Transverse colon (tissue), 4 donors: ENCODE measurements around the gene USP22. TPM values are rescaled to one million over a fixed set of nuclear protein-coding genes. Genes with fewer than 3 reads are reported as not detected.

Source experiments
- DNase-seq: peaks from one replicate; pipeline ENCODE4 v3.0.0-alpha.2; 2019
- H3K27ac ChIP-seq, 4 donors: fragments of 200-600 bp; sonication (generic); 2 replicates each; pipeline ENCODE4 v1.5.1; 2016 to 2018; ENCODE audit warnings: inconsistent platforms in 4 of 4
- H3K27me3 ChIP-seq: fragments of 200-600 bp; sonication (generic); 2 replicates; pipeline ENCODE4 v1.5.1; 2017; ENCODE audit warnings: inconsistent platforms
- H3K36me3 ChIP-seq, 4 donors: fragments of 200-600 bp; sonication (generic); 2 replicates each; pipeline ENCODE4 v1.5.1; 2017 to 2019; ENCODE audit warnings: inconsistent platforms in 4 of 4
- H3K4me1 ChIP-seq, 4 donors: fragments of 200-600 bp; sonication (generic); 2 replicates each; pipeline ENCODE4 v1.5.1; 2017 to 2020; ENCODE audit warnings: inconsistent platforms in 4 of 4
- H3K4me3 ChIP-seq, 4 donors: fragments of 200-600 bp; sonication (generic); 1 replicate in 1 of 4; 2 replicates in 3 of 4; pipeline versions ENCODE4 v1.5.1 to v1.6.1; 2017 to 2019; ENCODE audit warnings: inconsistent platforms in 4 of 4
- H3K9me3 ChIP-seq, 2 donors: fragments of 200-600 bp; sonication (generic); 2 replicates each; pipeline ENCODE4 v1.5.1; 2017 to 2019; ENCODE audit warnings: inconsistent platforms in 2 of 2
- EP300 ChIP-seq: sonication (generic); formaldehyde crosslinking; IDR thresholded peaks from one replicate; pipeline ENCODE4 v1.6.1; 2017; ENCODE audit warnings: antibody characterized with exemption, low read depth
- POLR2A ChIP-seq: fragments of 450-650 bp; IDR thresholded peaks from one replicate; pipeline ENCODE4 v1.6.1; 2016; ENCODE audit warnings: antibody characterized with exemption, mild to moderate bottlenecking, moderate library complexity
- POLR2AphosphoS5 ChIP-seq, 3 donors: sonication (generic); formaldehyde crosslinking; IDR thresholded peaks; one replicate each; pipeline ENCODE4 v1.6.1; 2016; ENCODE audit warnings: antibody characterized with exemption in 3 of 3
- WGBS, 2 donors: methylation state at CpG; one replicate each; pipeline ENCODE4 v1.1.5; 2018; ENCODE audit warnings: low coverage in 1 of 2; 5-methylcytosine and 5-hydroxymethylcytosine counted together
- in situ Hi-C, 4 donors: fragments of 200-750 bp; cut with MboI; loops; one replicate each; pipeline versions ENCODE4 v1.15.0 to v1.15.1; 2017; ENCODE audit warnings: low sequenced_read_pairs in 3 of 4, low pct_ligation_motif_present in 1 of 4, low pct_unique_long_range_greater_than_20kb in 1 of 4
- intact Hi-C: fragments of 100-400 bp; cut with DNase I; formaldehyde crosslinking; loops from one replicate; pipeline ENCODE4 v1.15.1; 2023; ENCODE audit warnings: low total_unique reads
- total RNA-seq, 4 donors: library from RNA; depleted of rRNA; stranded (reverse); fragments of >200 nt; gene quantifications; one replicate each; pipeline ENCODE4 v1.1.0, GENCODE V29; 2016
- TF ChIP-seq, protein P1 (sequence below), 5 experiments: fragments of 200-600 bp in 3 of 5; fragments of 450-650 bp in 2 of 5; sonication (generic) in 3 of 5; IDR thresholded peaks; 1 replicate in 2 of 5; 2 replicates in 3 of 5; pipeline ENCODE4 v1.5.1; 2016 to 2017; ENCODE audit warnings: antibody characterized with exemption in 5 of 5, inconsistent platforms in 3 of 5, mild to moderate bottlenecking in 2 of 5, moderate library complexity in 1 of 5

Gene USP22
- total RNA-seq, 4 donors from 2014 or later = 95.5 to 123 (median 108) TPM

DNA sequence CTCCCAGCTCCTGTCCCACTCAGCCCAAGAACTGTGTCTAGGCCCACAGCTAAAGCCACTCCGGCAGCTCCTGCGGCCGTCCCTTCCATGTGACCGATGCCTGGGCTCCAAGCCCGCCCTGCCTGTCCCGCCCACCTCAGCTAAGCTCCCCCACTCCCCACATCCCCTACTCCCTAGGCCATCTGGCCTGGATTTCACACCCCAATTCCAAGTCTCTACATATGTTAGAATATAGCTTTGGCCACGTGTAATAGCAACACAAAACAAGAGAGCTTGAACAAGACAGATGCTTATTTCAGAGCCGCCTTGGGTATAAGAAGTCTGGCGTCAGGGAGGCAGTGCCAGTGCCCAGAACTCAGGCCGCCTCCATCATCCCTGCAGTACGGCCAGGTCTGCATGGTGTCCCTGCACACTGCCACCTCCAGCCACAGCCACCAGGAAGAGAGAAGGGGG is 30.0 kb upstream of the USP22 start:
- TF ChIP-seq POLR2AphosphoS5 (IDR thresholded peaks at IDR 0.05) = no peak
- no peak for TF ChIP-seq POLR2A
- TF ChIP-seq, protein P1, sequence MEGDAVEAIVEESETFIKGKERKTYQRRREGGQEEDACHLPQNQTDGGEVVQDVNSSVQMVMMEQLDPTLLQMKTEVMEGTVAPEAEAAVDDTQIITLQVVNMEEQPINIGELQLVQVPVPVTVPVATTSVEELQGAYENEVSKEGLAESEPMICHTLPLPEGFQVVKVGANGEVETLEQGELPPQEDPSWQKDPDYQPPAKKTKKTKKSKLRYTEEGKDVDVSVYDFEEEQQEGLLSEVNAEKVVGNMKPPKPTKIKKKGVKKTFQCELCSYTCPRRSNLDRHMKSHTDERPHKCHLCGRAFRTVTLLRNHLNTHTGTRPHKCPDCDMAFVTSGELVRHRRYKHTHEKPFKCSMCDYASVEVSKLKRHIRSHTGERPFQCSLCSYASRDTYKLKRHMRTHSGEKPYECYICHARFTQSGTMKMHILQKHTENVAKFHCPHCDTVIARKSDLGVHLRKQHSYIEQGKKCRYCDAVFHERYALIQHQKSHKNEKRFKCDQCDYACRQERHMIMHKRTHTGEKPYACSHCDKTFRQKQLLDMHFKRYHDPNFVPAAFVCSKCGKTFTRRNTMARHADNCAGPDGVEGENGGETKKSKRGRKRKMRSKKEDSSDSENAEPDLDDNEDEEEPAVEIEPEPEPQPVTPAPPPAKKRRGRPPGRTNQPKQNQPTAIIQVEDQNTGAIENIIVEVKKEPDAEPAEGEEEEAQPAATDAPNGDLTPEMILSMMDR (IDR thresholded peaks at IDR 0.05) = no peak
- TF ChIP-seq EP300 = no peak
- 85% methylated on average over 11 of the region's 11 CpGs; no CpG with 5 or more reads in 1 of the 2 donors for WGBS, 2 donors
- H3K27me3 ChIP-seq = no peaks in the 10 kb centered on the region
- H3K27ac ChIP-seq = no peak overlapping the region
- H3K9me3 ChIP-seq = no peaks in the 10 kb centered on the region
- intact Hi-C loops = no loop called here
- no peak for DNase-seq
- H3K4me1 ChIP-seq = peaks cover 0 to 4% (median 2%) of the 10 kb centered on the region in 4 donors
- no peak overlapping the region for H3K4me3 ChIP-seq
- in situ Hi-C loops = no loop called here
- no peaks in the 10 kb centered on the region for H3K36me3 ChIP-seq

DNA sequence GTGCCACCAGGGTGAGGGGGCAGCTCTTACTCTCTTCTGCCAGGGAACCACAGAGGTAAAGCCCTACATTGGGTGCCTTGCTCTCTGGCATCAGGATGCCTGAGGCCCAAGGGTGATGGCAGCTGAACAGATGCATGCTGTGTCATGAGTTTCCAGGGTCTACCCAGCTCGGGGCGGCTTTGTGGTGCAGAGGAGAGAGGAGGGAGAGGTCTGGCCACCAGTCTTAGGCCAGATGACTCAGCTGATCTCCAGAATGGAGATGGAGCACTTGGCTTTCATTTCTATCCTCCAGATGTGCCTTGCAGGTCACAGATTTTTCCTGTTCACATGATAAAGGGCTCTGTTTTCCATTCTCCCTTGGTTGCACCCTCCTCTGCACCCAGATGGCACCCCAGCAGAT is 23.6 kb upstream of the USP22 start:
- WGBS, 2 donors = 81% methylated on average over 2 of the region's 2 CpGs; no CpG with 5 or more reads in 1 of the 2 donors
- no peaks in the 10 kb centered on the region for H3K36me3 ChIP-seq
- H3K9me3 ChIP-seq = no peaks in the 10 kb centered on the region
- H3K4me3 ChIP-seq = no peak overlapping the region
- no peak overlapping the region for H3K27ac ChIP-seq
- H3K4me1 ChIP-seq = no peaks in the 10 kb centered on the region
- intact Hi-C loops = no loop called here
- no peak for DNase-seq
- H3K27me3 ChIP-seq = no peaks in the 10 kb centered on the region
- TF ChIP-seq, protein P1 (IDR thresholded peaks at IDR 0.05) = no peak
- no peak for TF ChIP-seq POLR2A
- no peak for TF ChIP-seq EP300
- no peak for TF ChIP-seq POLR2AphosphoS5 (IDR thresholded peaks at IDR 0.05)
- in situ Hi-C loops = no loop called here

GRCh38 chr17:21061971-21062526 is 19.2 kb upstream of the USP22 start:
- Histone ChIP-seq H3K4me3 (no peak overlapping the region), H3K36me3 (no peaks in the 10 kb centered on the region), H3K4me1 (no peaks in the 10 kb centered on the region), H3K9me3 (no peaks in the 10 kb centered on the region), H3K27ac (no peak overlapping the region), H3K27me3 (no peaks in the 10 kb centered on the region)
- intact Hi-C loops (no loop called here), in situ Hi-C loops (no loop called here)
- TF ChIP-seq POLR2A (no peak), EP300 (no peak), POLR2AphosphoS5 (IDR thresholded peaks at IDR 0.05) (no peak)
- TF ChIP-seq, protein P1 (IDR thresholded peaks at IDR 0.05) = no peak
- WGBS, 2 donors = 41 to 64% methylated on average over 3 to 7 of the region's 7 CpGs
- DNase-seq = no peak

DNA sequence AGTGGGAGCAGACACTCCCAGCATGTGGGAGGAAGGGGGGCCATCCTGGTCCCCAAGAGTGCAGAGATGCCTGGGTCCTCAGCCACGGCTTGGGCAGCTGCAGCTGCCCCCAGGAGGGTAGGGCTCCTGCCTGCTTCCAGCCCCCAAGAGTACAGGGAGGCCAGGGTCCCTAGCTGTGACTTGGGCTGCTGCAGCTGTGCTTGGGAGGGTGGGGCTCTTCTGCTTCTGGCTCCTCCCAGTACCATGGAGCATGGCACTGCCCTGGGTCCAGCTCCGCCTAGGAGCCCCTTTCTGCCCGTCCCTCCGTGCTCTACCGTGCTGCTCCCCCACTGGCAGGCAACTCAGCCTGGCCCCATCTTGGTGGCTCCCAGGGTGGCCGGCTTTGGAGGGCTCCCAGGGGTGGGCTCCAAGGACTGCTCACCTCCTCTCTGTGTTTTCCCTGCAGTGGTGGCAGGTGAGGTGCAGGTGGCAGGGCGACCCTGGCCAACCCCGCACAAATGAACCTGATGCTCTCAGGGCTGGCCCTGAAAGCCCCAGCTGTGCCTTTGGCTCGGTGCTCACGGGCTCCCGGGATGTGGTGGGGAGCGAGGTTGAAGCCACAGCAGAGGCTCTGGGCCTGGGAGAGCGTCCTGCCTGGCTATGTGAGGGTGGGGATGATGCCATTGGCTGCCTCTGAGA is 18.5 kb upstream of the USP22 start:
- no peak overlapping the region for H3K4me3 ChIP-seq
- H3K36me3 ChIP-seq = no peaks in the 10 kb centered on the region
- 33 to 89% methylated on average over 1 to 5 of the region's 13 CpGs for WGBS, 2 donors
- intact Hi-C loops = no loop called here
- H3K9me3 ChIP-seq = no peaks in the 10 kb centered on the region
- no peaks in the 10 kb centered on the region for H3K27me3 ChIP-seq
- TF ChIP-seq EP300 = no peak
- TF ChIP-seq POLR2A = no peak
- TF ChIP-seq POLR2AphosphoS5 (IDR thresholded peaks at IDR 0.05) = no peak
- TF ChIP-seq, protein P1 (IDR thresholded peaks at IDR 0.05) = no peak
- no peaks in the 10 kb centered on the region for H3K4me1 ChIP-seq
- in situ Hi-C loops = no loop called here
- no peak for DNase-seq
- H3K27ac ChIP-seq = no peak overlapping the region
